ENCODE results near the gene MSI2.

The MSI2 gene

GRCh38 chr17:57289613-57290012 is 33.3 kb downstream of the MSI2 start:
- peaks cover 83% of the 10 kb centered on the region for H3K79me2 ChIP-seq (ENCODE audit: insufficient read depth, low read length)
- H3K27me3 ChIP-seq (ENCODE audit: insufficient read depth, low read length): no peaks in the 10 kb centered on the region
- H3K4me3 ChIP-seq (ENCODE audit: low read depth, low read length, poor library complexity, severe bottlenecking): no peak overlapping the region
- no peaks in the 10 kb centered on the region for H3F3A ChIP-seq (ENCODE audit: insufficient read depth, low read length)
- TF ChIP-seq EZH2 (IDR thresholded peaks at IDR 0.05; ENCODE audit: borderline replicate concordance, low read length) (no peak), CTCF (IDR thresholded peaks at IDR 0.05; ENCODE audit: low read length) (no peak)
- no peaks in the 10 kb centered on the region for H3K9me2 ChIP-seq (ENCODE audit: low read depth, low read length)
- H3K9ac ChIP-seq (ENCODE audit: low read length): no peak overlapping the region
- peaks cover 84% of the 10 kb centered on the region for H3K36me3 ChIP-seq (ENCODE audit: insufficient read depth, low read length)
- H3K9me3 ChIP-seq (ENCODE audit: low read length): no peaks in the 10 kb centered on the region
- no peak overlapping the region for H2AFZ ChIP-seq (ENCODE audit: low read length)
- peaks cover 38% of the 10 kb centered on the region for H3K4me1 ChIP-seq (ENCODE audit: insufficient read depth, low read length, severe bottlenecking)
- H3K27ac ChIP-seq (ENCODE audit: low read depth, low read length, poor library complexity, severe bottlenecking): no peak overlapping the region
- no peaks in the 10 kb centered on the region for H4K20me1 ChIP-seq (ENCODE audit: insufficient read depth, low read length)
- no peak overlapping the region for H3K4me2 ChIP-seq (ENCODE audit: low read length)

- H3K9me3 ChIP-seq (ENCODE audit: low read length): no peaks in the 10 kb centered on the region
- H4K20me1 ChIP-seq (ENCODE audit: insufficient read depth, low read length): no peaks in the 10 kb centered on the region
- TF ChIP-seq CTCF (IDR thresholded peaks at IDR 0.05; ENCODE audit: low read length): no peak
- no peak for TF ChIP-seq EZH2 (IDR thresholded peaks at IDR 0.05; ENCODE audit: borderline replicate concordance, low read length)
- H3K27me3 ChIP-seq (ENCODE audit: insufficient read depth, low read length): no peaks in the 10 kb centered on the region
- no peaks in the 10 kb centered on the region for H3K9me2 ChIP-seq (ENCODE audit: low read depth, low read length)
- H3K4me1 ChIP-seq (ENCODE audit: insufficient read depth, low read length, severe bottlenecking): peaks cover 24% of the 10 kb centered on the region
- peaks cover 94% of the 10 kb centered on the region for H3K36me3 ChIP-seq (ENCODE audit: insufficient read depth, low read length)
- no peak overlapping the region for H2AFZ ChIP-seq (ENCODE audit: low read length)
- H3K4me2 ChIP-seq (ENCODE audit: low read length): no peak overlapping the region
- no peak overlapping the region for H3K4me3 ChIP-seq (ENCODE audit: low read depth, low read length, poor library complexity, severe bottlenecking)
- H3K9ac ChIP-seq (ENCODE audit: low read length): no peak overlapping the region
- H3F3A ChIP-seq (ENCODE audit: insufficient read depth, low read length): no peaks in the 10 kb centered on the region
- H3K79me2 ChIP-seq (ENCODE audit: insufficient read depth, low read length): peaks cover 81% of the 10 kb centered on the region
- no peak overlapping the region for H3K27ac ChIP-seq (ENCODE audit: low read depth, low read length, poor library complexity, severe bottlenecking)
Observed at GRCh38 chr17:57290981-57291380, 34.7 kb downstream of the MSI2 start.

DNA sequence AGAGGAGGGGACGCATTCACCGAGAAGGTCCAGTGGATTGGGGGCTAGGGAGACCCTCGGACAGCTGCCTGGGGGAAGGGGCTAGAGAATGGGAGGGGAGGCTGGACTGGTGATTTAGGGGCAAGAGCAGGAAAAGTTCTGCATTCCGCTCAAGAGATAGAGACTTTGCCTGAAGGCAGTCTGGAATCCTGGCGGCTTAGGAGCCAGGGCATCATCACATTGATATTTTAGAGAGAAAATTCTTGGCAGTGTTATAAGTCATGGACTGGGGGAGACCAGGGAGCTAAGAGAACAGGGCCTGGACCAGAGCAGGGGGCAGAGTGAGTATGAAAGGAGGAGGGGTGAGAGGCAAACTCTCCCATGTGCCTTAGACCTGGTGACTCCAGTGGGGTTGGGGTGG is 35.8 kb downstream of the MSI2 start:
- no peak overlapping the region for H3K4me2 ChIP-seq (ENCODE audit: low read length)
- no peaks in the 10 kb centered on the region for H4K20me1 ChIP-seq (ENCODE audit: insufficient read depth, low read length)
- H3K9me3 ChIP-seq (ENCODE audit: low read length): no peaks in the 10 kb centered on the region
- peaks cover 93% of the 10 kb centered on the region for H3K36me3 ChIP-seq (ENCODE audit: insufficient read depth, low read length)
- no peaks in the 10 kb centered on the region for H3K27me3 ChIP-seq (ENCODE audit: insufficient read depth, low read length)
- no peaks in the 10 kb centered on the region for H3F3A ChIP-seq (ENCODE audit: insufficient read depth, low read length)
- peaks cover 78% of the 10 kb centered on the region for H3K79me2 ChIP-seq (ENCODE audit: insufficient read depth, low read length)
- peaks cover 13% of the 10 kb centered on the region for H3K4me1 ChIP-seq (ENCODE audit: insufficient read depth, low read length, severe bottlenecking)
- no peak overlapping the region for H2AFZ ChIP-seq (ENCODE audit: low read length)
- no peaks in the 10 kb centered on the region for H3K9me2 ChIP-seq (ENCODE audit: low read depth, low read length)
- TF ChIP-seq CTCF (IDR thresholded peaks at IDR 0.05; ENCODE audit: low read length) (no peak), EZH2 (IDR thresholded peaks at IDR 0.05; ENCODE audit: borderline replicate concordance, low read length) (no peak)
- H3K27ac ChIP-seq (ENCODE audit: low read depth, low read length, poor library complexity, severe bottlenecking): no peak overlapping the region
- no peak overlapping the region for H3K9ac ChIP-seq (ENCODE audit: low read length)
- H3K4me3 ChIP-seq (ENCODE audit: low read depth, low read length, poor library complexity, severe bottlenecking): no peak overlapping the region
